ENCODE measurements around the gene FSD1.
A peak's percentile ranks its signal among the peaks of the same experiment; 100 is the strongest.
"Not testable (repeated sequence)": the region's sequence is repeated elsewhere in the genome, so short reads cannot be mapped to it uniquely, and the experiment has no call there.

FSD1 gene

DNA sequence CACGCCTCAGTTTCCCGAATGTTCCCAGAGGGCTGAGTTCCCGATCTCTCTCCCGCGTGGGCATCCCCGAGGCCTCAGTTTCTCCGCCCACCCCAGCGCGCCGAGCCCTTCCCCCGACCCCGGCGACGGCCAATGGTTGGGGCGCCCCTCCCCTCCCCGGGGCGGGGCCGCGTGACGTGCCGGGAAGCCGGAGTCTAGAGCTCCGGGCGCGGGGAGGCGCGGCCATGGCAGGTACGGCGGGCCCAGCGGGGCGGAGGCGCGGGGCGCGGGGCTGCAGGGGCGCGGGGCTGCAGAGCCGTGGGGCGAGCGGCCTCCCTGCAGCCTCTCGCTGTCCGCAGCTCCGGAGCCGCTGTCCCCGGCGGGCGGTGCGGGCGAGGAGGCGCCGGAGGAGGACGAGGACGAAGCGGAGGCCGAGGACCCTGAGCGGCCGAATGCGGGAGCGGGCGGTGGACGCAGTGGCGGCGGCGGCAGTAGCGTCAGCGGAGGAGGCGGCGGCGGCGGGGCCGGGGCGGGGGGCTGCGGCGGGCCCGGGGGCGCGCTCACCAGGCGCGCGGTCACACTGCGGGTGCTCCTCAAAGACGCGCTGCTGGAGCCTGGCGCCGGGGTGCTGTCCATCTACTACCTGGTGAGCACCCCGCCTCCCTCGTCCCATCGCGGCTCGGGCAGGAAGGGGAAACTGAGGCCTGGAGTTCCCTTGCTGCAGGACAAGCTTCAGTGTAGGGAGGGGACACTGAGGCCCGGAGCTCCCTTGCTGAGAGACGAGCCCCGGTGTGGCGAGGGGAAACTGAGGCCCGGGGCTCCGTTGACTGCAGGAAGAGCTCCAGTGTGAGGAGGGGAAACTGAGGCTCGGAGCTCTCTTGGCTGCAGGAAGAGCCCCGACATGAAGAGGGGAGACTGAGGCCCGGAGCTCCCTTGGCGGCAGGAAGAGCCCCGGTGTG lies 39.2 kb downstream of the FSD1 start, which contains the start of gene MPND:
MPND (plus strand) TSS at position 193 of the 938 bp plus-strand sequence; CDS start at position 225, 32 bp downstream.
- no peak for TF ChIP-seq CTCF (IDR thresholded peaks at IDR 0.05; ENCODE audit: extremely low read depth, insufficient read depth, missing control alignments)
- peak; percentile 92 for DNase-seq (ENCODE audit: low spot score)
- in situ Hi-C loops (cut with MboI; ENCODE audit: low pct_unique_long_range_greater_than_20kb, low sequenced_read_pairs, unreplicated experiment) = no loop called here

GRCh38 chr19:4345342-4346019 lies 41.1 kb downstream of the FSD1 start:
- in situ Hi-C loops (cut with MboI; ENCODE audit: low pct_unique_long_range_greater_than_20kb, low sequenced_read_pairs, unreplicated experiment) = no loop called here
- no peak for TF ChIP-seq CTCF (IDR thresholded peaks at IDR 0.05; ENCODE audit: extremely low read depth, insufficient read depth, missing control alignments)
- DNase-seq (ENCODE audit: low spot score) = no peak

DNA sequence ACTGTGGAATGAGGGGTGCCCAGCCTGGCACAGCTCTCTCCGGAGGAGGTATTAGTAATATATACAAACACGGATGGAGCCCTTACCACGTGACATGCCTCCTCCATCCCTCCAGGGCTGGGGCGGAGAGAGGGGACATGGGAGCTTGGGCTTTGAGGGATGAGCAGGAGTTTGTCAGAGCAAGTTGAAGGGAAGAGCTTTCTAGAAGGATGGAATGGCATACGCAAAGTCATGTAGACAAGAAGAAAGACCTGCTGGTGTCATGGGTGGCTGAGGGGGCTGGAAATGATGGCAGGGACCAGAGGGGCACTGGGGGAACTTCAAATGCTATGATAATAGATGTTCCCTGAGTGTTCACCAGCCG lies 41.6 kb downstream of the FSD1 start:
- no peak for TF ChIP-seq CTCF (IDR thresholded peaks at IDR 0.05; ENCODE audit: extremely low read depth, insufficient read depth, missing control alignments)
- DNase-seq (ENCODE audit: low spot score) = no peak
- in situ Hi-C loops (cut with MboI; ENCODE audit: low pct_unique_long_range_greater_than_20kb, low sequenced_read_pairs, unreplicated experiment) = no loop called here

DNA sequence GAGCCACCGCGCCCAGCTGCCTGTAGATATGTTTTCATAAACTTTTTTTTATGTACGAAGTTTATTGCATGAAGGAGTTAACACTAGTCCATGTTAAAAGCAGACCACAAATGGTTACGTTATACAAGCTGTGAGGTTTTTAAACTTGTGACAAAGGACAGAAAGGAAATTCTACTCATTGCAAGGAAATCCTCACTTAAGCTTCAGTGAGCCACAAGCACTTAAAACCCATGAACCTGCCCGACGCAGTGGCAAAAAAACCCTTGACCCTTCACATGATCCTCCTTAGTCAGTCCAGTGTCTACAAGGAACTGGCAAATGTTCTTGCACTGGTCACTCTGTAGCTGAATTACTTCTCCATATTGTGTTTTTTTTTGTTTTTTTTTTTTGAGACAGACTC lies 43.1 kb downstream of the FSD1 start:
- in situ Hi-C loops (cut with MboI; ENCODE audit: low pct_unique_long_range_greater_than_20kb, low sequenced_read_pairs, unreplicated experiment) = no loop called here

GRCh38 chr19:4349225-4349624 lies 44.8 kb downstream of the FSD1 start:
- DNase-seq (ENCODE audit: low spot score); in situ Hi-C loops (cut with MboI; ENCODE audit: low pct_unique_long_range_greater_than_20kb, low sequenced_read_pairs, unreplicated experiment): not testable (repeated sequence)

More for the DNA sequence above, 43.1 kb downstream of the FSD1 start:
- no peak for TF ChIP-seq CTCF (IDR thresholded peaks at IDR 0.05; ENCODE audit: extremely low read depth, insufficient read depth, missing control alignments)
- DNase-seq (ENCODE audit: low spot score) = no peak

DNA sequence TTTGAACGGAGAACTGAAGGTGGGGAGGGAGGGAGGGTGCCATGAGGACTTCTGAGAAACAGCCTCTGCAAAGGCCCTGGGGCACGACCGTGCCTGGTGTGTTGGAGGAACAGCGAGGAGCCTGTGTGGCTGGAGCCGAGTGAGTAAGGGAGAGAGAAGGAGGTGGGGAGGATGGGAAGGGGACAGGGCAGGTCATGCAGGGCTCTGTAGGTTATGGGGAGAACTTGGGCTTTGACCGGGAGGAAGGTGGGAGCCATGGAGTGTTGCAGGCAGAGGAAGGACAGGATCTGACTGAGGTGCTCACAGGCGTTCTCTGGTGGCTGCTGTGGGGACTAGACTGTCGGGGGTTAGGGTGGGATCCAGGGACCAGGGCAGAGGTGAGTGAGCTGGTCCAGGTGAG lies 45.7 kb downstream of the FSD1 start:
- in situ Hi-C loops (cut with MboI; ENCODE audit: low pct_unique_long_range_greater_than_20kb, low sequenced_read_pairs, unreplicated experiment) = loop anchor here (10.0 kb wide), 1 partner anchor 75 kb away; the partner anchor contains the start of gene SHD
- DNase-seq (ENCODE audit: low spot score) = no peak
- TF ChIP-seq CTCF (IDR thresholded peaks at IDR 0.05; ENCODE audit: extremely low read depth, insufficient read depth, missing control alignments) = no peak

DNA sequence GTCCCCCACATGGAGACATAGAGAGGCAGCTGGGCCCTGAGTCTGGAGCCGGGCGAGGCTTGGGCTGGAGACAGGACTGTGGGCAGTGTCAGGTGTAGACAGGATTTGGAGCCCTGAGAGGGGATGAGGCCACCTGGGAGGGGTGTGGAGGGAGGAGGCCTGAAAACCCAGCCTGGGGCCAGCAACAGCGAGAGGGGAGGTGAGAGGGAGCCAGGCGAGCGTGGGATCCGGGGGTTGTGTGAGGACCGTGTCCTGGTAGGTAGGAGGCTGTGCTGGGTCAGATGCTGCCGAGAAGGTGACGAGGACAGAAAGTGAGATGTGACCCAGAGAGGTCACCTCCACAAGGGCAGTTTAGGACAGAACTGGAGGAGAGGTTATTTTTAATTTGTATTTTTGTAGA lies 46.3 kb downstream of the FSD1 start:
- in situ Hi-C loops (cut with MboI; ENCODE audit: low pct_unique_long_range_greater_than_20kb, low sequenced_read_pairs, unreplicated experiment) = loop anchor here (10.0 kb wide), 1 partner anchor 76 kb away; the partner anchor contains the start of gene SHD
- TF ChIP-seq CTCF (IDR thresholded peaks at IDR 0.05; ENCODE audit: extremely low read depth, insufficient read depth, missing control alignments) = no peak
- DNase-seq (ENCODE audit: low spot score) = no peak
